GM06990 (cell line): ENCODE measurements around the gene VBP1.

Source experiments
- DNase-seq: peaks from one replicate; pipeline ENCODE4 v3.0.0-alpha.2; 2011; ENCODE audit not compliant: insufficient read length; ENCODE audit errors: extremely low read depth
- H3K27me3 ChIP-seq: replicated peaks from 2 replicates; pipeline ENCODE4 v1.6.0; 2011; ENCODE audit warnings: low read length; ENCODE audit not compliant: control insufficient read depth, insufficient read depth
- H3K36me3 ChIP-seq: 2 replicates; pipeline ENCODE4 v1.5.1; 2011; ENCODE audit warnings: low read length; ENCODE audit not compliant: control insufficient read depth, insufficient read depth
- H3K4me3 ChIP-seq: replicated peaks from 2 replicates; pipeline ENCODE4 v1.5.1; 2011; ENCODE audit warnings: low read depth, mild to moderate bottlenecking, control low read depth, low read length
- TF ChIP-seq, protein P1 (sequence below): IDR thresholded peaks from 2 replicates; pipeline ENCODE4 v1.5.1; 2011; ENCODE audit warnings: low read length, control low read depth, mild to moderate bottlenecking, inconsistent platforms; ENCODE audit not compliant: insufficient read depth, poor library complexity, severe bottlenecking

The VBP1 gene

DNA sequence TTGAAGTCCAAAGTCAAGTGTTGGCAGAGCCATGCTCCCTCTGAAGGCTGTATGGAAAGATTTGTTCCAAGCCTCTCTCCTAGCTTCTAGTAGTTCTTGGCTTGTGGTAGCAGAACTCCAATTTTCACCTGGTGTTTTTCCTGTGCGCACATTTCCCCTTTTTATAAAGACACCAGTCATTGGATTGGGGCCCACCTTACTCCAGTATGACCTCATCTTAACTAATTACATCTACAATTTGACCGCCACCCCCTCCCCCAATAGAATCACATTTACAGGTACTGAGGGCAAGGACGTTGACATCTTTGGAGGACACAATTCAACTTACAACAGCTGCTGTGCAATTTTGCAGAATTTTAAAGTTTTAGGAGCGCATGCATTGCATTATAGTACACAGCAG is 31.2 kb downstream of the VBP1 start:
- TF ChIP-seq, protein P1, sequence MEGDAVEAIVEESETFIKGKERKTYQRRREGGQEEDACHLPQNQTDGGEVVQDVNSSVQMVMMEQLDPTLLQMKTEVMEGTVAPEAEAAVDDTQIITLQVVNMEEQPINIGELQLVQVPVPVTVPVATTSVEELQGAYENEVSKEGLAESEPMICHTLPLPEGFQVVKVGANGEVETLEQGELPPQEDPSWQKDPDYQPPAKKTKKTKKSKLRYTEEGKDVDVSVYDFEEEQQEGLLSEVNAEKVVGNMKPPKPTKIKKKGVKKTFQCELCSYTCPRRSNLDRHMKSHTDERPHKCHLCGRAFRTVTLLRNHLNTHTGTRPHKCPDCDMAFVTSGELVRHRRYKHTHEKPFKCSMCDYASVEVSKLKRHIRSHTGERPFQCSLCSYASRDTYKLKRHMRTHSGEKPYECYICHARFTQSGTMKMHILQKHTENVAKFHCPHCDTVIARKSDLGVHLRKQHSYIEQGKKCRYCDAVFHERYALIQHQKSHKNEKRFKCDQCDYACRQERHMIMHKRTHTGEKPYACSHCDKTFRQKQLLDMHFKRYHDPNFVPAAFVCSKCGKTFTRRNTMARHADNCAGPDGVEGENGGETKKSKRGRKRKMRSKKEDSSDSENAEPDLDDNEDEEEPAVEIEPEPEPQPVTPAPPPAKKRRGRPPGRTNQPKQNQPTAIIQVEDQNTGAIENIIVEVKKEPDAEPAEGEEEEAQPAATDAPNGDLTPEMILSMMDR, result no peak
- H3K27me3 ChIP-seq, result no peaks in the 10 kb centered on the region
- no peak for DNase-seq
- H3K36me3 ChIP-seq, result no peaks in the 10 kb centered on the region
- no peak overlapping the region for H3K4me3 ChIP-seq

DNA sequence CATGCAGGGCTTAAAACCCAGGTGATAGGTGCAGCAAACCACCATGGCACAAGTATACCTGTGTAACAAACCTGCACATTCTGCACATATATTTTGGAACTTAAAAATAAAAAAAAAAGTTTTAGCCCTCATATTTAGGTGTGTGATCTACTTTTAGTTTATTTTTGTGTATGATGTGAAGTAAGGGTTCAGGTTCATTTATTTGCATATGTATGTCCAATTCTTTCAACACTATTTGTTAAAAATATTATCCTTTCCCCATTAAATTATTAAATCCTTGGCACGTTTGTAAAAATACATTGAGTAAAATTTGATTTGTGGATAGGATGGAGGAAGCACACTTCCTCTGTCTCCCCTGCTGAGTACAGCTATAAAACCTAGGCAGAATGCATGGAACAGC is 35.1 kb downstream of the VBP1 start:
- DNase-seq, result no peak
- TF ChIP-seq, protein P1, result no peak
- Histone ChIP-seq H3K27me3 (no peaks in the 10 kb centered on the region), H3K4me3 (no peak overlapping the region), H3K36me3 (no peaks in the 10 kb centered on the region)

DNA sequence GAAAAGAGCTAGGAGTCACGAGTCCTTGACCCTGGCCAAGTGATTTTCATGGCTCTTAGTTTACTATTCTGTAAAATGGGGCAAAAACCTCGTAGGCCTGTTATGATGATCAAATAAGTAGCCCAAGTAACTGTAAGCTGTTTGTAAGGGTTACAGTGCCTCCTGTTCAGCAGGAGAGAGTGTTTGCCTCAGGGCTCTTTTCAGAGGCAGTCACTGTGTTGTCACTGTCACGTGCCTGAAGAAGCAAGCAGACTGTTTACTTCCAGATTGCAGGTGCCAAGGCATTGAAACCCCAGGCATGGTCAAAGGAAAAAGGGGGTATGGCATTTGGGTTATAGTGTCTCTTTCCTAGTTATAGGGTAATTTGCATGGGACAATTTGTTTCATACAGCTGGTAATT is 43.5 kb downstream of the VBP1 start:
- TF ChIP-seq, protein P1, result no peak
- DNase-seq, result no peak
- no peak overlapping the region for H3K4me3 ChIP-seq
- no peaks in the 10 kb centered on the region; the same call in 1 of the 2 replicates for H3K36me3 ChIP-seq
- no peaks in the 10 kb centered on the region for H3K27me3 ChIP-seq

DNA sequence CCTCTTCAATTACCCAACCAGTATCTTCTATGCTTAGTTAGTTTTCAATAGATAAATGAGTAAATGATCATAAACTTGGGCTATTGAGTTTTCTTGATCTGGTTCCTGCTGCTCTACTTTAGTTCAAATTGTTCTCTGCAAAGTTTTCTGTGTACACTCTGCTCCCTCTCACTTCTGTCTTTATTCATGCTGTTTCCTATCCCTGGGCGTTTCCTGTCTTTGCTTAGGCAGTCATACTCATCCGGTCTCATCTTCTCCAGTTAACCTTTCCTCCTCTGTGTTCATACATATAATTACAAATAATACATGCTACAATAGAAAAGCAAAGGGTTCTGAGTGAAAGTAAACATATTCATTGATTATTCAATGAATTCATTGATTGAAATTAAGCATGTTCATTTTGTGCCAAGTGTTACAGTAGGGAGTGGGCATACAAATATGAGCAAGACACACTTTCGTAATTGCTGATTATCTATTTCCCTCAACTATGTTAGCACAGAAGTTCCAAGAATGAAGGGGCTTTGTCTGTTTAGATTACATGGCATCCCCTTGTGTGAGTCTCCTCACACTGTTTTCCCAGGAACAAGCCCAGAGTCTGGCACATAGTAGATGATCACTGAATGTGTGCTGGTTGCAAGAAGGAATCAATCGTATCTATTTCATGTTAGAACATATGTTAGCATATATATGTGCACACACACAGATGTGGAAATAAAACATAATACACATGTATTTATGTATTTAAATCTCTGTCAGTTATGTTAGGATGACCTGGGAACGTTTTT is 46.9 kb downstream of the VBP1 start:
- peak overlapping the region; percentile 77 for H3K4me3 ChIP-seq
- H3K36me3 ChIP-seq, result no peaks in the 10 kb centered on the region; the same call in 1 of the 2 replicates
- TF ChIP-seq, protein P1, result no peak
- DNase-seq, result no peak
- H3K27me3 ChIP-seq, result no peaks in the 10 kb centered on the region

DNA sequence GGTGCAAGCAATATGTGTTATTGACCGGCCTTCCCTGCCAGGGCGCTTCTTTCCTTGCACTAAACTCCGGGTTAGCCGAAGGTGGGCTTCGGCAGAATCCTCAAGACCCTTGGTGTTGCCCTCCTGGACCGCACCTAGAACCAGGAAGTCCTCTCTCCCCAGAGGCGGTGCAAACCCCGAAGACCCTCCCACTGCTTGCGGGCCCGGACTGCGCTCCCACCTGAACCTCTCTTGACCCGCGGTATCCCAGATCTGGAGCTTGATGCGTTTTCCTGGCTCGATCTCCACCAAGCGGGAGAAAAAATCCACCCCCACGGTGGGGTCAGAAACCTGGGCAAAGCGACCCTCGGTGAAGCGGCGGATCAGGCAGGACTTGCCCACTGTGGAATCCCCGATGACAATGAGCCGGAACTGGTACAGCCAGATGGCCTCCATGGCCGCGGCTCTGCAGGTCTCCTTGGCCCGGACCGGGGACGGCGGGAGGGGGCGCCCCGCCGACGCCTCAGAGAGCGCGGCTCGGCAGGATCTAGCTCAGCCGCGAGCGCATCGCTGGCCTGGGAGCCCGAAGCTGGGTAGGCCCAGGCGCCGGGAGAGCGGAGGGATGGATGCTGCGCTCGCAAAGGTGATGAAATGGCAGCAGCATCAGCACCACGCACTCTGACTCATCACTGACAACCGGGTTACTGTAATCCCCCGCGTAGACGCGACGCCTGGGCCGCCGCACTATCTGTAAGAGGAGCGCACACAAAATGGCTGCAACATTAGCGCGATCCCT is 47.8 kb downstream of the VBP1 start, which contains the start of gene RAB39B:
Gene RAB39B, minus strand, starts transcription at position 638 of the 775 bp plus-strand sequence. Its CDS starts 203 bp downstream, at position 435.
- H3K36me3 ChIP-seq, result no peaks in the 10 kb centered on the region; the same call in 1 of the 2 replicates
- H3K4me3 ChIP-seq, result peak within 1 kb of the TSS; percentile 77
- peak; percentile 77 for DNase-seq
- TF ChIP-seq, protein P1, result peak; percentile 4
- no peaks in the 10 kb centered on the region for H3K27me3 ChIP-seq
